ENCODE data around the gene ACAD11. TPM values are rescaled to one million over a fixed set of nuclear protein-coding genes. Genes with fewer than 3 reads are reported as not detected.

The ACAD11 gene
- polyA plus RNA-seq, 3 donors: 0.31 to 25.4 (median 0.40) TPM

GRCh38 chr3:132622761-132623160, 36.8 kb downstream of the ACAD11 start:
- TF ChIP-seq CTCF (IDR thresholded peaks at IDR 0.05): no peak
- Mint-ChIP-seq H3K27ac (no peak overlapping the region), H3K36me3 (peaks cover 22 to 26% of the 10 kb centered on the region in 2 donors), H3K4me1 (peaks cover 6% of the 10 kb centered on the region), H3K4me3 (no peak overlapping the region), H3K27me3 (ENCODE audit: low read depth in 3 of 3) (no peaks in the 10 kb centered on the region), H3K9me3 (peaks cover 0 to 8% (median 0%) of the 10 kb centered on the region in 7 donors)
- WGBS (ENCODE audit: insufficient coverage): no CpG with 5 or more reads among the region's 1 CpG
- Histone ChIP-seq H2AFZ (ENCODE audit: insufficient read depth, low read depth, low read length, poor library complexity, severe bottlenecking) (no peak overlapping the region), H3K79me2 (ENCODE audit: insufficient read depth, low read length) (no peaks in the 10 kb centered on the region), H3K4me2 (replicated peaks; ENCODE audit: extremely low read depth, low read length, poor library complexity, severe bottlenecking) (no peak overlapping the region), H3K4me3 (replicated peaks in 1 of 3; ENCODE audit: low read depth in 2 of 3, low read length in 3 of 3) (no peak overlapping the region), H3K9me3 (replicated peaks in 1 of 2; ENCODE audit: control insufficient read depth in 1 of 2, insufficient read depth in 1 of 2, low read length in 2 of 2) (no peaks in the 10 kb centered on the region), H3K4me1 (ENCODE audit: control insufficient read depth in 1 of 2, insufficient read depth in 2 of 2, low read length in 2 of 2) (peaks cover 0 to 4% of the 10 kb centered on the region in 2 donors), H3K27ac (ENCODE audit: low read depth in 1 of 2, low read length in 2 of 2) (no peak overlapping the region), H3K27me3 (ENCODE audit: control insufficient read depth in 2 of 2, insufficient read depth in 2 of 2, low read length in 2 of 2) (no peaks in the 10 kb centered on the region), H3K36me3 (replicated peaks in 1 of 2; ENCODE audit: control insufficient read depth in 1 of 2, insufficient read depth in 2 of 2, low read length in 2 of 2) (peaks cover 14 to 21% of the 10 kb centered on the region in 2 donors), H4K20me1 (ENCODE audit: insufficient read depth, low read length) (no peaks in the 10 kb centered on the region), H3K9ac (ENCODE audit: insufficient read depth, low read length, poor library complexity, severe bottlenecking) (no peak overlapping the region)
- intact Hi-C loops (cut with micrococcal nuclease): no loop called here
- DNase-seq: no peak

GRCh38 chr3:132622148-132622547, 37.5 kb downstream of the ACAD11 start:
- H3K4me1 ChIP-seq (ENCODE audit: control insufficient read depth in 1 of 2, insufficient read depth in 2 of 2, low read length in 2 of 2): peaks cover 0 to 4% of the 10 kb centered on the region in 2 donors
- peaks cover 6% of the 10 kb centered on the region for H3K4me1 Mint-ChIP-seq
- H3K79me2 ChIP-seq (ENCODE audit: insufficient read depth, low read length): no peaks in the 10 kb centered on the region
- H3K4me2 ChIP-seq (replicated peaks; ENCODE audit: extremely low read depth, low read length, poor library complexity, severe bottlenecking): no peak overlapping the region
- H3K27me3 ChIP-seq (ENCODE audit: control insufficient read depth in 2 of 2, insufficient read depth in 2 of 2, low read length in 2 of 2): no peaks in the 10 kb centered on the region
- no peak overlapping the region for H3K4me3 Mint-ChIP-seq
- H2AFZ ChIP-seq (ENCODE audit: insufficient read depth, low read depth, low read length, poor library complexity, severe bottlenecking): no peak overlapping the region
- no peaks in the 10 kb centered on the region for H4K20me1 ChIP-seq (ENCODE audit: insufficient read depth, low read length)
- H3K27ac ChIP-seq (ENCODE audit: low read depth in 1 of 2, low read length in 2 of 2): no peak overlapping the region
- peaks cover 19 to 25% of the 10 kb centered on the region in 2 donors for H3K36me3 Mint-ChIP-seq
- no peak overlapping the region for H3K4me3 ChIP-seq (replicated peaks in 1 of 3; ENCODE audit: low read depth in 2 of 3, low read length in 3 of 3)
- intact Hi-C loops (cut with micrococcal nuclease): no loop called here
- H3K9ac ChIP-seq (ENCODE audit: insufficient read depth, low read length, poor library complexity, severe bottlenecking): no peak overlapping the region
- TF ChIP-seq CTCF (IDR thresholded peaks at IDR 0.05): no peak
- no peak for DNase-seq
- WGBS (ENCODE audit: insufficient coverage): no CpG with 5 or more reads among the region's 1 CpG
- H3K27me3 Mint-ChIP-seq (ENCODE audit: low read depth in 3 of 3): no peaks in the 10 kb centered on the region
- peaks cover 11 to 19% of the 10 kb centered on the region in 2 donors for H3K36me3 ChIP-seq (replicated peaks in 1 of 2; ENCODE audit: control insufficient read depth in 1 of 2, insufficient read depth in 2 of 2, low read length in 2 of 2)
- no peaks in the 10 kb centered on the region for H3K9me3 ChIP-seq (replicated peaks in 1 of 2; ENCODE audit: control insufficient read depth in 1 of 2, insufficient read depth in 1 of 2, low read length in 2 of 2)
- no peak overlapping the region for H3K27ac Mint-ChIP-seq
- H3K9me3 Mint-ChIP-seq: peaks cover 0 to 8% (median 0%) of the 10 kb centered on the region in 7 donors

Measured in CD14-positive monocyte (primary cell).